OCI-LY3 (cell line): ENCODE data around the gene WDR93.

ENCODE experiments used
- H2AFZ ChIP-seq: fragments of 200-600, 300-600 bp; shearing (Covaris generic); 2 replicates; pipeline ENCODE4 v1.6.0; 2014; ENCODE audit warnings: antibody characterized with exemption, low read depth, low read length
- H3K27ac ChIP-seq: fragments of 200-600, 300-600 bp; sonication (generic); 2 replicates; pipeline ENCODE4 v1.5.1; 2014; ENCODE audit warnings: mild to moderate bottlenecking, low read length, moderate library complexity, mixed read lengths
- H3K27me3 ChIP-seq: fragments of 200-600, 300-600 bp; sonication (generic); 2 replicates; pipeline ENCODE4 v1.6.1; 2014; ENCODE audit warnings: low read depth, low read length, mixed read lengths
- H3K36me3 ChIP-seq: fragments of 200-600, 300-600 bp; sonication (generic); replicated peaks from 2 replicates; pipeline ENCODE3; 2014; ENCODE audit warnings: low read depth, low read length, mixed read lengths
- H3K4me1 ChIP-seq: fragments of 300-600, 200-600 bp; sonication (generic); 2 replicates; pipeline ENCODE4 v1.6.1; 2014; ENCODE audit warnings: low read length, mixed read lengths
- H3K4me2 ChIP-seq: fragments of 200-600, 300-600 bp; sonication (generic); 2 replicates; pipeline ENCODE4 v1.6.1; 2014; ENCODE audit warnings: low read length, mixed read lengths
- H3K4me3 ChIP-seq: fragments of 300-600, 200-600 bp; sonication (generic); 2 replicates; pipeline ENCODE4 v1.5.1; 2014; ENCODE audit warnings: antibody characterized with exemption, mild to moderate bottlenecking, low read length, moderate library complexity
- H3K79me2 ChIP-seq: fragments of 300-600, 200-600 bp; shearing (Covaris generic); 2 replicates; pipeline ENCODE4 v1.6.1; 2014; ENCODE audit warnings: mild to moderate bottlenecking, low read length, mixed read lengths
- H3K9ac ChIP-seq: fragments of 300-600, 200-600 bp; shearing (Covaris generic); 2 replicates; pipeline ENCODE4 v1.6.0; 2014; ENCODE audit warnings: mild to moderate bottlenecking, low read length, moderate library complexity
- H3K9me3 ChIP-seq: fragments of 200-600, 300-600 bp; shearing (Covaris generic); 2 replicates; pipeline ENCODE4 v1.6.1; 2014; ENCODE audit warnings: low read length, mixed read lengths; ENCODE audit not compliant: insufficient read depth
- H4K20me1 ChIP-seq: fragments of 200-600, 300-600 bp; sonication (generic); 2 replicates; pipeline ENCODE4 v1.6.1; 2016; ENCODE audit warnings: low read length, mixed read lengths; ENCODE audit not compliant: insufficient read depth
- CTCF ChIP-seq: fragments of 200-600, 300-600 bp; sonication (generic); IDR thresholded peaks from 2 replicates; pipeline ENCODE4 v1.5.1; 2014; ENCODE audit warnings: antibody characterized with exemption, low read length, low read depth
- EZH2phosphoT487 ChIP-seq: fragments of 200-600 bp; shearing (Covaris generic); IDR thresholded peaks from 2 replicates; pipeline ENCODE4 v1.6.1; 2018; ENCODE audit warnings: antibody characterized with exemption, mixed run types, low read depth

The WDR93 gene

DNA sequence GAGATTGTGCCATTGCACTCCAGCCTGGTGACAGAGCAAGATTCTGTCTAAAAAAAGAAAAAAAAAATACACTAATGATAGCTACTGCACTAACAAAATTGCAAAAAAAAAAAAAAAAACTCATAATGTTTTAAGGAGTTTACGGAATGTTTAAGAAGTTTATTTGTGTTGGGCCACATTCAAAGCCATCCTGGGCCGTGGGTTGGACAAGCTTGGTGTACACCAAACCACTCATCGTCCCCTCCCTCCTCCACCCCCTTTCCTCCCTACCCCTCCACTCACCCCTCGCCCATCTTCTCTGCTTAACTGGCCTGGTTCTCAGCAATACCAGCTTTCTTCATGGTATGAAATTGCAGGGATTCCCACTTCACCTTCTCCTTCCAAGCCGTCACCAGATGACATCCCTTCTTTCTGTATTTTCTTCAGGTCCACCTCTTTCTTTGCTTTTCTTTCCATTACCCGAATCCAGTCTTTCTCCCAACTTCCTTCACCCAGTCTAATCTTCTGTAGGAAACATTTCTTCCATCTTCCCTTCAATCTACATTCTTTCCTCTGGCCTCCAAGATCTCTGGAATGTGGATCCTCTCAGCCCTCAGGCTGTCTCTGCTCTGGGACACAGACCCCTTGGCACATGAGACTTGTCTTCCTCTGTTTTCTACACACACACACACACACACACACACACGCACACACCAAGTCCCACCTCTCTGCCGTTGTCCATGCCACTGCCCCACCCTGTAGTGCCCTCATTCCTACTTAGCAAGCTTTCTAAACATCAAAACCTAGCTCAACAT lies 63.9 kb downstream of the WDR93 start:
- no peaks in the 10 kb centered on the region for H3K36me3 ChIP-seq
- TF ChIP-seq EZH2phosphoT487 (no peak), CTCF (no peak)
- no peaks in the 10 kb centered on the region for H3K27me3 ChIP-seq
- H4K20me1 ChIP-seq: no peaks in the 10 kb centered on the region
- peaks cover 11% of the 10 kb centered on the region for H3K4me1 ChIP-seq
- no peak overlapping the region for H3K9ac ChIP-seq
- no peak overlapping the region for H3K27ac ChIP-seq
- H3K79me2 ChIP-seq: peaks cover 5% of the 10 kb centered on the region
- H2AFZ ChIP-seq: no peak overlapping the region
- H3K4me2 ChIP-seq: no peak overlapping the region
- no peak overlapping the region for H3K4me3 ChIP-seq
- H3K9me3 ChIP-seq: no peaks in the 10 kb centered on the region

GRCh38 chr15:89755701-89756100 lies 65.1 kb downstream of the WDR93 start:
- H3K4me2 ChIP-seq: no peak overlapping the region
- no peak overlapping the region for H2AFZ ChIP-seq
- H3K27ac ChIP-seq: no peak overlapping the region

GRCh38 chr15:89756897-89757296 lies 66.3 kb downstream of the WDR93 start:
- no peak overlapping the region for H3K9ac ChIP-seq

More at GRCh38 chr15:89755701-89756100, 65.1 kb downstream of the WDR93 start:
- Histone ChIP-seq H4K20me1 (no peaks in the 10 kb centered on the region), H3K4me3 (no peak overlapping the region), H3K4me1 (peaks cover 18% of the 10 kb centered on the region), H3K9me3 (no peaks in the 10 kb centered on the region), H3K36me3 (no peaks in the 10 kb centered on the region), H3K27me3 (no peaks in the 10 kb centered on the region), H3K79me2 (no peaks in the 10 kb centered on the region), H3K9ac (no peak overlapping the region)
- TF ChIP-seq EZH2phosphoT487: no peak
- TF ChIP-seq CTCF: no peak

More at GRCh38 chr15:89756897-89757296, 66.3 kb downstream of the WDR93 start:
- H3K9me3 ChIP-seq: no peaks in the 10 kb centered on the region
- H3K4me3 ChIP-seq: no peak overlapping the region
- H3K36me3 ChIP-seq: no peaks in the 10 kb centered on the region
- TF ChIP-seq CTCF (no peak), EZH2phosphoT487 (no peak)
- no peak overlapping the region for H3K27ac ChIP-seq
- H4K20me1 ChIP-seq: no peaks in the 10 kb centered on the region
- no peak overlapping the region for H2AFZ ChIP-seq
- no peak overlapping the region for H3K4me2 ChIP-seq
- peaks cover 23% of the 10 kb centered on the region for H3K4me1 ChIP-seq
- H3K27me3 ChIP-seq: no peaks in the 10 kb centered on the region
- no peaks in the 10 kb centered on the region for H3K79me2 ChIP-seq
